Brain microvascular endothelial cell (primary cell): ENCODE results near the gene MLLT10.

Experiments
- DNase-seq: peaks from one replicate; pipeline ENCODE4 v3.0.0-alpha.2; 2020
- H3K27ac ChIP-seq: fragments of 250-450 bp; sonication (Bioruptor Pico); 2 replicates; pipeline ENCODE4 v1.5.1; 2020; ENCODE audit warnings: mild to moderate bottlenecking, moderate library complexity
- H3K27me3 ChIP-seq: fragments of 250-450 bp; sonication (Bioruptor Pico); replicated peaks from 2 replicates; pipeline ENCODE4 v1.5.1; 2020; ENCODE audit warnings: mild to moderate bottlenecking
- H3K36me3 ChIP-seq: fragments of 250-450 bp; sonication (Bioruptor Pico); replicated peaks from 2 replicates; pipeline ENCODE4 v1.5.1; 2020; ENCODE audit warnings: mild to moderate bottlenecking
- H3K4me3 ChIP-seq: 2 replicates; pipeline ENCODE4 v1.5.1; 2011; ENCODE audit warnings: low read depth, mild to moderate bottlenecking, control low read depth, low read length, moderate library complexity
- CTCF ChIP-seq: IDR thresholded peaks from 2 replicates; pipeline ENCODE4 v1.5.1; 2011; ENCODE audit warnings: low read depth, mild to moderate bottlenecking, moderate library complexity, low read length, control low read depth, inconsistent platforms; ENCODE audit errors: missing control alignments
- in situ Hi-C: cut with HindIII; loops from 2 replicates; pipeline ENCODE4 v1.10.0; 2017; ENCODE audit warnings: low sequenced_read_pairs, low pct_ligation_motif_present

Gene MLLT10

DNA sequence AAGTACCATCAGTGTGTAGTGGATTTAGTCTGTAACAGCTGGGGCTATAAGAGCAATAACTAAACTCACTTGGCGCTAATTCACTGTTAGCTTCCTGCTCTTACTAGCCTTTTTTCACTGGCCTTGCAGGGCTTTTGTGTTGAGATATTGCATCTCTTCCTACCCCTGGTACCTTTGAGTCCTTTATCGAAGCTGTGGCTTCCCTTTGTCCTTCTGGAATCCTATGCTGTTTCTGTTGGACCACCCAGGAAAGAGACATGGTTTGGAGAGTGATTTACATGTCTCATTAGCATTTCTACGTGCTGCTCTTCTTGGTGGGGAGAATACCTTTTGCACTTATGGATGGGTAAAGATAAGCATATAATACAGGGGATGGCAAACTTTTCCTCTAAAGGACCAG is 103.8 kb downstream of the MLLT10 start:
- in situ Hi-C loops: no loop called here
- Histone ChIP-seq H3K36me3 (peaks cover 2% of the 10 kb centered on the region), H3K27ac (no peak overlapping the region), H3K27me3 (no peaks in the 10 kb centered on the region), H3K4me3 (no peak overlapping the region)
- DNase-seq: no peak
- no peak for TF ChIP-seq CTCF

DNA sequence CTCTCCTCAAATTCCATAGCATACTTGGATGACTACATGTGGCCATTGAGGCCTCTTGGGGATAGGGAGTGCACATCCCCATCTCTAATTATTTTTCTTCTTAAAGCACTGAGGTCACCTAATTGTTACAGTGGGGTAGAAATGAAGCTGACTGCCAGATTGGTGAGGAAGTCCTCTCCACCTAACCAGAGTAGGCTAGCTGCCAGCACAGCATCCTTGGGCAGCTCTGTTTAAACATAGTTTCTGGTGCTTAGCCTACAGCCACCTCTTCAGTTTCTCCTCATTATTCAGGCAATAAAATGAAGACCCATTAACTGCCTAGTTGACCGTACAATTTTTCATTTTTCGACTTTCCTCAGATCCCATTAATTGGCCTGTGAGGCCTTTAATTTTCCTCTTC is 104.6 kb downstream of the MLLT10 start:
- Histone ChIP-seq H3K27me3 (no peaks in the 10 kb centered on the region), H3K36me3 (peaks cover 2% of the 10 kb centered on the region), H3K4me3 (no peak overlapping the region), H3K27ac (no peak overlapping the region)
- TF ChIP-seq CTCF: no peak
- in situ Hi-C loops: no loop called here
- no peak for DNase-seq

GRCh38 chr10:21648040-21648439 is 114.0 kb downstream of the MLLT10 start:
- TF ChIP-seq CTCF: no peak
- Histone ChIP-seq H3K27me3 (no peaks in the 10 kb centered on the region), H3K36me3 (peaks cover 2% of the 10 kb centered on the region), H3K4me3 (no peak overlapping the region), H3K27ac (no peak overlapping the region)
- DNase-seq: no peak
- in situ Hi-C loops: no loop called here

- Histone ChIP-seq H3K27ac (no peak overlapping the region), H3K36me3 (peaks cover 2% of the 10 kb centered on the region), H3K4me3 (no peak overlapping the region), H3K27me3 (no peaks in the 10 kb centered on the region)
- no peak for DNase-seq
- in situ Hi-C loops: no loop called here
- no peak for TF ChIP-seq CTCF
Observed at GRCh38 chr10:21649454-21649872, 115.4 kb downstream of the MLLT10 start.

- no peak for TF ChIP-seq CTCF
- Histone ChIP-seq H3K27ac (no peak overlapping the region), H3K36me3 (peaks cover 2% of the 10 kb centered on the region), H3K27me3 (no peaks in the 10 kb centered on the region), H3K4me3 (no peak overlapping the region)
- no peak for DNase-seq
- in situ Hi-C loops: no loop called here
Observed at GRCh38 chr10:21650353-21650752, 116.3 kb downstream of the MLLT10 start.

- Histone ChIP-seq H3K27me3 (no peaks in the 10 kb centered on the region), H3K4me3 (no peak overlapping the region), H3K27ac (no peak overlapping the region), H3K36me3 (peaks cover 2% of the 10 kb centered on the region)
- no peak for TF ChIP-seq CTCF
- in situ Hi-C loops: no loop called here
- DNase-seq: no peak
Observed at GRCh38 chr10:21655236-21655635, 121.2 kb downstream of the MLLT10 start.
